Activated CD4-positive, alpha-beta T cell treated with anti-CD3 and anti-CD28 coated beads for 48 hours (primary cell): ENCODE data around the gene TICAM1.
"Not testable (repeated sequence)": the region's sequence is repeated elsewhere in the genome, so short reads cannot be mapped to it uniquely, and the experiment has no call there.

Experiments
- DNase-seq: peaks from one replicate; pipeline ENCODE4 v3.0.0-alpha.2; 2020

The TICAM1 gene

DNA sequence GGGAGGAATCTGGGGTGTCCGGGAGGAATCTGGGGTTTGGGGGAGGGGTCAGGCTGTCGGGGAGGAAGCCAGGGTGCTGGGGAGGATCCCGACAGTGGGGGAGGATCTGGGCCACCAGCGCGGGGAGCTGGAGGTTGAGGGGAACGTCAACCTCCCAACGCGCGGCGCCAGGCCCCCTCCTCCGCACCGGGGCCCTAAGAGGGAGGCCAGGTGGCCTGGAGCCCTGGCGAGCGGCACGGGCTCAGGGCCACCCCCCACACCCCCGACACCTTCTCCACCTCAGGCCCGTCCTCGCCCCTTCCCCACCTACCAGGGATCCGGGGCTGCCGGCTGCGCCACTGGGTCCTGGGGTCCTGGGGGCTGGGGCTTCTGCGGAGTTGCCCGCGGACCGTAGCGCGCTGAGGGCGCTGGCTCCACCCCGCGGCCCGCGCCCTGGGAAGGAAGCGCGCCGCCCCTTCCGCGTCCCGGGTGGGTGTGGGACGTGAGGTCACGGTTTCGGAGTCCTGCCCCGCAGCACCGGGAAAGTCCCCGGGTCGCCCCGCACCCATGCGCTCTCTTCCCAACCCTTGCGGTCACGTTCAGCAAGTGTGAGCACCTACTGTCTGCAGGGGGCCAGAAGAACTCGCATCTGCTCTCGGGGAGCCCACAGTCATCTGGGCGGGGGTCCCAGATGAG lies at the start of gene TICAM1:
TSS of gene TICAM1 (minus strand) at position 409 of the 675 bp plus-strand sequence. CDS start 13,335 bp downstream, outside the sequence.
- DNase-seq = peak; percentile 83

- DNase-seq = no peak
Observed at GRCh38 chr19:4879041-4879440, 47.5 kb upstream of the TICAM1 start.

DNA sequence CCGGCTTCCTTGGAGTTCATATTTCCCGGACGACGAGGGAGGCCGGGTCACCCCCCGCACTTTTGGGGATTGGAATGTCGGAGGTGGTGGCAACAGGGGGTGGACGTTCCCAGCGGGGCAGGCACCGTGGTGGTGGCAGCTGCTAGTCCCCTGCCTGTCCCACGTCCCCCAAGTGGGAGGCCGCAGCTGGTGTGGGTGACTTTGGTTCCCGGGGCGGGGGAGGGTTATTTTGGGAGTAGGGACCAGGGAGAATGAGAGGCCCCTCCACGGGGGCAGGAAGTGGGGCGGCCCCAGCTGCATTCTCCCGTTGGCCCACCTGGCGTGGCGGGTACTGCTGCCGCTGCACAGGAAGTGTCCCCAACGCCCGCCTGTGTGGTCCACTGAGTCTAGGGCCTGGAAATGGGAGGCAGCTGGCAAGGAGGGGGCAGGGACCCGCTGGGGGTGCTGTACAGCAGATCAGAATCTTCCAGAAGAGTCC lies 47.0 kb upstream of the TICAM1 start:
- peak; percentile 24 for DNase-seq

- no peak for DNase-seq
Observed at GRCh38 chr19:4877753-4878490, 46.4 kb upstream of the TICAM1 start.

DNA sequence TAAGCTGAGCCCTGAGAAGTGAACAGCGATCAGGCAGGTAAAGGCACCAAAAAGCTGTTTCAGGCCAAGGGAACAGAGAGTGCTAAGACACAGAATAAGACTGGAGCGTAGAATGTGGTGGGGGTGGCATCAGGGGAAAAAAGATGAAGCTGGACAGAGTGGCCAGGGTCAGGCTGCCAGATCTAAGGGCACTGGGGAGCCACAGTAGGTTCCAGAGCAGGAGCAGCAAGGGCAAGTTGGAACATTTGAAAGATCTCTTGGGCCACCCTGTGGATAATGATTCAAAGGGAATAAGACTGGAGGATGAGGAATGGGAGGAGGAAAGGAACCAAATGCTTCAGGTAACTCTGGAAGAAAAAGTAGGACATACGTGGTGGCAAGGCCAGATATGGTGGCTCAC lies 42.4 kb upstream of the TICAM1 start:
- no peak for DNase-seq

GRCh38 chr19:4871711-4872110 lies 40.2 kb upstream of the TICAM1 start:
- no peak for DNase-seq

DNA sequence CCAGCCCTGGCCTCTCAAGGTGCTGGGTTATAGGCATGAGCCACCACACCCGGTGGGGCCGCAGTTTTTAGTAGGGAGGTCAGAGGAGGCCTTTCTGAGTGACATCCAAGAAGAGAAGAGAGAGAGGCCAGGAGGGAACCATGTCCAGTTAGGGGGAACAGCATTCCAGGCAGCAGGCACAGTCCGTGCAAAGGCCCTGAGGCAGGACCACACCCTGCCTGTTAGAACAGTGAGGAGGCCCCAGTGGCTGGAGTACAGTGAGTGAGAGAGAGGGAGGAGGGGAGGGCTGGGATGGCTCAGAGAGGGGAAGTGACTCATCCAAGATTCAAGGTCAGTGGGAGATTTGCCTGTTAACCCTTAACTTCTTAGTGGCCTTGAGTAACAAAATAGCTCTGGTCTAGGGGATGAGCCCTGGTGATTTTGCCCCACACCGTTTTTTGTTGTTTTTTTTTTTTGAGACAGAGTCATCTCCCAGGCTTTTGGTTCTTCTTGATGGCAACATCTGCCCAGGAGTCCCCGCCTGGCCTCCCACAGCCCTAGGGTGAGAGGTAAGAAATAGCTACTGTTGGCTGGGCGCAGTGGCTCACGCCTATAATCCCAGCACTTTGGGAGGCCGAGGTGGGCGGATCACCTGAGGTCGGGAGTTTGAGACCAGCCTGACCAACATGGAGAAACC lies 38.7 kb upstream of the TICAM1 start:
- peak; percentile 42 for DNase-seq

DNA sequence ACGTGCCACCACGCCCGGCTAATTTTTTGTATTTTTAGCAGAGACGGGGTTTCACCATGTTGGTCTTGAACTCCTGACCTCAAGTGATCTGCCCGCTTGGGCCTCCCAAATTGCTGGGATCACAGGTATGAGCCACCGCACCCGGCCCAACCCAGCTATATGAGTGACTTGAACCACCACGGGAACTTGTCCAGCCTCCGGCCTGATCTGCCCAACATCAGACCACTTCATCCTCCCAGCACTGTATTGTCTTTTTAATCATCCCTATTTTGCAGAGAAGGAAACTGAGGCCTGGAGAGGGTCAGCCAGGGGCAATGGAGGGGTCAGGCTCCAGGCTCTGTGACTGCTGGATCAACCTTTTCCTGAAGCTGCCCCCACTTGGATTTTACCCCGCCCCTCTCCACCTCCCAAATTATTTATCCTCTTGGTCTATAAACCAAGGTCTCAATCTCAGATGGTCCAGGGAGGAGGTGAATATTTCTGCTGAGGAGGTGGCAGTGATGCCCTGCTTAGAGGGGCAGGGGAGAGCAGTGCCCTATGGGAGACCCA lies 36.8 kb upstream of the TICAM1 start:
- no peak for DNase-seq

DNA sequence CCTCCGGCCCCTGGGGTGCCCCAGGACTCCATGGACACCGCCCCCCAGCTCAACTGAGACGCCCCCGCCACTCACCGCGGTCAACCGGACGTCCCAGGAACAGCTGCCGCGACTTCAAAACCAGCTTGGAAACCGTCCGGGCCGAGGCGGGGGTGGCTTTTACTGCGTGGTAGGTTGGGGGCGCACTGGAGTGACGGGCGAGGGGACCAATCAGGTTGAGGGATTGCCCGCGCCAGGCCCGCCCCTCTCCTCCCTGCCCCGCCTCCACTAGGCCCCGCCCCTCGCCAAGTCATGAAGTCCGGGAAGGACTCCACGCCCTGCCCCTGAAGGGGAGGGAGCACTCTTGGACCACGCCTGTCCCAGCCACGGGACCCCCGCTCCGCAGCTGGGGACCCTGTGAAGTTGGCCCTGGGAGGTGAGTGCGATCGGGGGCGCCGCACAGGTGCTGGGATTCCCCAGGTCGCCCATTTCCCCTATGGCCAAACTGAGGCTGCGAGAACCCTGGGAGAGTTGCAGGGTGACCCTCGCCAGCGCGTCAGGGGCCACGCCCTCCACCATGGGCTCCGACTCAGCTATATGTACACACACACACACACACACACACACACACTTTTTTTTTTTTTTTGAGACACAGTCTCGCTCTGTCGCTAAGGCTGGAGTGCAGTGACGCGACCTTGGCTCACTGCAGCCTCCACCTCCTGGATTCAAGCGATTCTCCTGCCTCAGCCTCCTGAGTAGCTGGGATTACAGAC lies 36.2 kb upstream of the TICAM1 start, which contains the start of gene PLIN3:
TSS of gene PLIN3 (minus strand) at position 134 of the 752 bp plus-strand sequence. CDS start 6,273 bp downstream, outside the sequence.
- DNase-seq = peak; percentile 96

- DNase-seq = peak; percentile 58
Observed at GRCh38 chr19:4866595-4867424, 35.3 kb upstream of the TICAM1 start.

GRCh38 chr19:4861147-4861546 lies 29.6 kb upstream of the TICAM1 start:
- no peak for DNase-seq

DNA sequence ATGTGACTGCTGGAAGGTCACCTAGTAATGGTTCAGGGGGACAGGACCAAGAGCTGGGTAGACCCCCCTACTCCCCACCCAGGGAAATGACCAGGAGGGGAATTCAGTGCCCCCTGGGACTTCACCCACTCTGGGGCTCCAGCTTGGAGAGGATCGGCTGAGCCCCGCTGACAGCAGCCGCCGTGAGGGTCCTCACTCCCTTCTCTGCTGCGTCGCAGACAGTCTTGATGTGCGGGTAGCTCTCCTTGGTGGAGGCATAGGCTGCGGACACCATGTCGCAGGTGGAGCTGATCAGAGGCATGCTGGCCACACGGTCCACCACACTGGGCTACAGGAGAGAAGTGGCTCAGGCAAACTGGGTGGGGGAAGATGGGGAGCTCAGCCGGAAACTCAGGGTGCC lies 28.2 kb upstream of the TICAM1 start:
- DNase-seq = no peak

DNA sequence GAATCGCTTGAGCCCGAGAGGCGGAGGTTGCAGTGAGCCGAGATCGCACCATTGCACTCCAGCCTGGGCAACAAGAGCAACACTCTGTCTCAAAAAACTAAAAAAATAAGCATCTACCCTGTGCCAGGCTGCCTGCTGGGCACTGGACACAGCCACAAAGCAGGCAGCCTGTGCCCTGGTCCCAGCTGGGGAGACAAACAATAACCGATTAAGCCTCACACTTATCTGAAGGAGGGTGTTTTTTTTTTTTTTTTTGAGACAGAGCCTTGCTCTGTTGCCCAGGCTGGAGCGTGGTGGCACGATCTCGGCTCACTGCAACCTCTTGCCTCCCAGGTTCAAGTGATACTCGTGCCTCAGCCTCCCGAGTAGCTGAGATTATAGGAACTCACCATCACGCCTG lies 25.0 kb upstream of the TICAM1 start:
- not testable (repeated sequence) for DNase-seq

DNA sequence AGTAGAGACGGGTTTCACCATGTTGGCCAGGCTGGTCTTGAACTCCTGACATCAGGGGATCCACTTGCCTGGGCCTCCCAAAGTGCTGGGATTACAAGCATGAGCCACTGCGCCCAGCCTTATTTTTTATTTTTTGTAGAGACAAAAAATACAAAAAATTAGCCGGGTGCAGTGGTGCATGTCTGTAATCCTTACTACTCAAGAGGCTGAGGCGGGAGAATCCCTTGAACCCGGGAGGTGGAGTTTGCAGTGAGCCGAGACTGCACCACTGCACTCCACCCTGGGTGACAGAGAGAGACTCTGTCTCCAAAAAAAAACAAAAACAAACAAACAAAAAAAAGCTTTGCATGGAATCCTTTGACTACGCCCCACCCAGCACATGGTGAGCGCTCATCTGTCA lies 22.0 kb upstream of the TICAM1 start:
- not testable (repeated sequence) for DNase-seq

DNA sequence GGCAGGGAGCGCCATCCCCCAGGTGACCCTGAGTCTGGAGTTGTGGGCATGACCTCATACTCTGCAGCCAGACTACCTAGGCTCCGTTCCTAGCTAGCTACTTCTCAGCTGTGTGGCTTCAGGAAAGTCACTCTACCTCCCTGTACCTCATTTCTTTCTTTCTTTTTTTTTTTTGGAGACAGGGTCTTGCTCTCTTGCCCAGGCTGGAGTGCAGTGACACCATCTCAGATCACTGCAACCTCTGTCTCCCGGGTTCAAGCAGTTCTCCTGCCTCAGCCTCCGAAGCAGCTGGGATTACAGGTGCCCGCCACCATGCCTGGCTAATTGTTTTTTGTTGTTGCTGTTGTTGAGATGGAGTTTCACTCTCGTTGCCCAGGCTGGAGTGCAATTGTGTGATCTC lies 21.0 kb upstream of the TICAM1 start:
- no peak for DNase-seq

GRCh38 chr19:4851551-4852290 lies 20.2 kb upstream of the TICAM1 start:
- peak; percentile 78 for DNase-seq

DNA sequence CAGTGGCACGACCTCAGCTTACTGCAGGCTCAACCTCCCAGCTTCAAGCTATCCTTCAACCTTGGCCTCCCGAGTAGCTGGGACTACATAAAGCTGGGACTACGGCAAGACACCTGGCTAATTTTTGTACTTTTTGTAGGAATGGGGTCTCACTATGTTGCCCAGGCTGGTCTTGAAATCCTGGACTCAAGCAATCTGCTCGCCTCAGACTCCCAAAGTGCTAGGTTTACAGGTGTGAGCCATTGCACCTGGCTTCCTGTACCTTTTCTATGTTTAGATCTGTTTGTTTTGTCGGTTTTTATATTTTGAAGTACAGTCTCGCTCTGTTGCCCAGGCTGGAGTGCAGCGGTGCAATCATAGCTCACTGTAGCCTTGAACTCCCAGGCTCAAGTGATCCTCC lies 17.5 kb upstream of the TICAM1 start:
- DNase-seq = no peak

GRCh38 chr19:4847190-4847973 lies 15.9 kb upstream of the TICAM1 start:
- DNase-seq = no peak

GRCh38 chr19:4845975-4846374 lies 14.5 kb upstream of the TICAM1 start:
- not testable (repeated sequence) for DNase-seq
